Activated naive CD4-positive, alpha-beta T cell treated with anti-CD3 and anti-CD28 coated beads, Interleukin-2, amount 10 ng/mL, durations not matched to agents 7 days and 5 days (primary cell): Measurements from ENCODE around the gene CDC27.
"Not testable (repeated sequence)": the region's sequence is repeated elsewhere in the genome, so short reads cannot be mapped to it uniquely, and the experiment has no call there.

Source experiments
- CTCF ChIA-PET: fragments of 350-600 bp; sonication (Branson Sonifier 250); formaldehyde crosslinking; loops from one replicate; lab custom pipeline; 2021; ENCODE audit warnings: antibody characterized with exemption; lab: Charles Lee
- DNase-seq: peaks from one replicate; pipeline ENCODE4 v3.0.0-alpha.2; 2020
- H3K27ac Mint-ChIP-seq: one replicate; pipeline ENCODE4 v1.8.0; 2021; ENCODE audit warnings: mild to moderate bottlenecking, moderate library complexity, mixed read lengths
- H3K27me3 Mint-ChIP-seq: one replicate; pipeline ENCODE4 v1.8.0; 2021; ENCODE audit warnings: mild to moderate bottlenecking, mixed read lengths
- H3K36me3 Mint-ChIP-seq: one replicate; pipeline ENCODE4 v1.8.0; 2021; ENCODE audit warnings: mixed read lengths
- H3K4me1 Mint-ChIP-seq: one replicate; pipeline ENCODE4 v1.8.0; 2021; ENCODE audit warnings: mixed read lengths
- H3K4me3 Mint-ChIP-seq: one replicate; pipeline ENCODE4 v1.8.0; 2021; ENCODE audit warnings: mild to moderate bottlenecking, moderate library complexity, mixed read lengths
- H3K9me3 Mint-ChIP-seq: one replicate; pipeline ENCODE4 v1.8.0; 2021; ENCODE audit warnings: mixed read lengths

The CDC27 gene

GRCh38 chr17:47193931-47194511, 4.9 kb upstream of the CDC27 start:
- H3K4me3 Mint-ChIP-seq, result no peak overlapping the region
- peaks cover 4% of the 10 kb centered on the region for H3K27me3 Mint-ChIP-seq
- peaks cover 26% of the 10 kb centered on the region for H3K4me1 Mint-ChIP-seq
- no peaks in the 10 kb centered on the region for H3K9me3 Mint-ChIP-seq
- DNase-seq, result no peak
- no peaks in the 10 kb centered on the region for H3K36me3 Mint-ChIP-seq
- CTCF ChIA-PET, result no interaction called here
- H3K27ac Mint-ChIP-seq, result no peak overlapping the region

GRCh38 chr17:47192554-47192953, 3.5 kb upstream of the CDC27 start:
- Mint-ChIP-seq H3K9me3 (no peaks in the 10 kb centered on the region), H3K27ac (no peak overlapping the region), H3K4me1 (peaks cover 33% of the 10 kb centered on the region), H3K36me3 (peaks cover 6% of the 10 kb centered on the region), H3K27me3 (peaks cover 4% of the 10 kb centered on the region), H3K4me3 (no peak overlapping the region)
- CTCF ChIA-PET, result no interaction called here
- DNase-seq, result no peak

DNA sequence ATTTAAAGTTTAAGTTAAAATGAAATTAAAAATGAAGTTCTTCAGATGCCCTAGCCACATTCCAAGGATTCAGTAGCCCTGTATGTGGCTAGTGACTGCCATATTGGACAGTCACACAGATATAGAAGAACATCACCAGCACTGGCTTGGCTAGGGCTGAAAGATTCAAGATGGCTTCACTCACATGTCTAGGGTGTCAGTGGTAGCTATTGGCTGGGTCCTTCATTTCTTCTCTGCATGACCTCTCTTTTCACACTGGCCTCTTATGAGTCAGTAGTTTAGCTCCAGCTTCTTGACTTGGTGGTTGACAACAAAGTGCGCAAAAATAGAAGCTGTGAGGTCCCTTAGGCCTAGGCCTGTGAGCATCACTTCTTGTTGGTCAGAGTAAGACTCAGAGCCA, 1.7 kb upstream of the CDC27 start:
- Mint-ChIP-seq H3K27ac (no peak overlapping the region), H3K4me3 (no peak overlapping the region), H3K4me1 (peaks cover 45% of the 10 kb centered on the region), H3K27me3 (no peaks in the 10 kb centered on the region), H3K36me3 (peaks cover 16% of the 10 kb centered on the region), H3K9me3 (no peaks in the 10 kb centered on the region)
- no peak for DNase-seq
- CTCF ChIA-PET, result interaction anchor here (1.0 kb wide), 1 partner anchor 10 kb away, joined by 3 read pairs; no protein-coding TSS in a partner anchor

DNA sequence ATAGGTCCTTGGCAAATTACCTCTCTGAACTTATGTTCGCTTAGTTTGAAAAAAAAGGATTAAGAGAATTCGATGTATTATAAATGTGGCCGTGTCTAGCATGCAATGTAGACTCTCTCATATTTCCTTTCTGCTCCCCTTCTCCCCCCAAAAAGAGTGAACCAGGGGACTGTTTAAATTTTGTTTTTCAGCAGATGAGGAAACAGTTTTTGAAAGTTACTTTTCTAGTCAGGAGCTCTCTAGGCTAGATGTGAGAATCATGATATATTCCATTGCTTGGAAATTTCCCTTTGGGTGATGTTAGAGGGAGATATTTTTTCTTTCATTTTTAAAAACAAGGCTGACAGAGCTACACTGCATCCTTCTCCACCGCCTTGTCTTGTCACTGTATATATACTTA, 1.1 kb upstream of the CDC27 start:
- Mint-ChIP-seq H3K4me1 (peaks cover 48% of the 10 kb centered on the region), H3K36me3 (peaks cover 17% of the 10 kb centered on the region), H3K27me3 (no peaks in the 10 kb centered on the region), H3K9me3 (no peaks in the 10 kb centered on the region), H3K27ac (peak overlapping the region; percentile 95), H3K4me3 (peak overlapping the region; percentile 97)
- DNase-seq, result no peak
- CTCF ChIA-PET, result interaction anchor here (1.0 to 1.6 kb wide), 4 partner anchors 11 to 126 kb away, joined by 3 to 6 read pairs (median 4); no protein-coding TSS in a partner anchor

DNA sequence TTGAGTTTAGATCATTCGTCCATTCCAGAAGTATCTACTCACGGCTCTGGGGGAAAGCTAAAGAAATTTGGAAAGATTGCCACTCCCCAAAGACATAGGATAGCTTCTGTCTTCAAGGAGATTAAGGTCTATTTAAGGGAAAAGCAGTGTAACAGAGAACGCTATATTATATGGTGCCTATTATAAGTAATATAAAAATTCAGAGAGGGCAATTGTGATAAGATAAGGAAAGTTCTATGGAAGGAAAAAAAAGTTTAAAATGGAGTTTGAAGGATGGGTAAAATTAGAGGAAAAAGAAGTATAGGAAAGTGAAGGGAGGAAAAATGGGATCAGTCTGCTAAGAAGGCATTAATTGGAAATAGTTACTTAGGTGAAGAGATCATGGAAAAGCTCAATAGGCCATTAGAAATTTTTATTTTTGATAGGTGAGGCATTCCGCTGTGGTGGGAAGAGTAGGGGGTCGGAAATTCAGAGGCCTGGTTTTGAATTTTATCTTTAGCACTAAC, 690 bp upstream of the CDC27 start:
- CTCF ChIA-PET, result interaction anchor here (1.0 to 1.6 kb wide), 4 partner anchors 11 to 126 kb away, joined by 3 to 6 read pairs (median 4); no protein-coding TSS in a partner anchor
- no peak for DNase-seq
- Mint-ChIP-seq H3K27me3 (no peaks in the 10 kb centered on the region), H3K36me3 (peaks cover 18% of the 10 kb centered on the region), H3K27ac (peak overlapping the region; percentile 95), H3K4me1 (peaks cover 49% of the 10 kb centered on the region), H3K4me3 (peak overlapping the region; percentile 97), H3K9me3 (no peaks in the 10 kb centered on the region)

DNA sequence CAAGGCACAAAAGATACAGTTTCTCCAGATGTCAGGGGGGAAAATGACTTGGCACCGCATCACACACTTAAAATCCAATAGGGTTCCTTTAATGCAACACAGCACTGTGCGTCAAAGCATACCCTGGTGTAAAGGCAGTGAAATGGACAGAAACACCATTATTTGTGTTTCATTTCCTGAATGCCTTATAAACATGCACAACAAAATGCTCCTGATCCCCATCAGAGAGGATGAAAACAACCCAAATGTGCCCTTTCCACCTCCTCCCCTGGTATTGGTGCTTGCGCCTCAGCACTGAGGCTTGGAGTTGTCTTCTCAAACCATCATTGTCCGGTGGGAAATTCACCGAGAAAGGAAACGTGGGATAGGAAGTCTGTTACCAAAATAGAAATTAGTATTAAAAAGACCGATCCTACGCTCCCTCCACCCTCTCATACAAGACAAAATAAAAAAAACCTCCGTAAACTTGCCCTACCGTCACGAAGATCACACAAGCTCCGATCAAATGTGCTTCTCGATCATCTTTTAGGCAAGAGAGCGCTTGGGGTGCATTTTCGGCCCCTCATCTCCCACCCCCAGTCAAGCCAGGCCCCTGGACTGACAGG, 722 bp downstream of the CDC27 start:
- peaks cover 54% of the 10 kb centered on the region for H3K4me1 Mint-ChIP-seq
- peak overlapping the region; percentile 97 for H3K4me3 Mint-ChIP-seq
- peak overlapping the region; percentile 95 for H3K27ac Mint-ChIP-seq
- peak; percentile 34 for DNase-seq
- CTCF ChIA-PET, result interaction anchor here (1.6 kb wide), 1 partner anchor 127 kb away, joined by 6 read pairs; no protein-coding TSS in a partner anchor
- no peaks in the 10 kb centered on the region for H3K9me3 Mint-ChIP-seq
- no peaks in the 10 kb centered on the region for H3K27me3 Mint-ChIP-seq
- peaks cover 19% of the 10 kb centered on the region for H3K36me3 Mint-ChIP-seq

- DNase-seq, result no peak
- Mint-ChIP-seq H3K9me3 (no peaks in the 10 kb centered on the region), H3K36me3 (peaks cover 28% of the 10 kb centered on the region), H3K27ac (no peak overlapping the region), H3K27me3 (no peaks in the 10 kb centered on the region), H3K4me3 (no peak overlapping the region), H3K4me1 (peaks cover 54% of the 10 kb centered on the region)
- CTCF ChIA-PET, result interaction anchor here (1.1 to 1.3 kb wide), 2 partner anchors 16 to 131 kb away, joined by 3 read pairs; no protein-coding TSS in a partner anchor
Observed at GRCh38 chr17:47184681-47185080, 4.4 kb downstream of the CDC27 start.

DNA sequence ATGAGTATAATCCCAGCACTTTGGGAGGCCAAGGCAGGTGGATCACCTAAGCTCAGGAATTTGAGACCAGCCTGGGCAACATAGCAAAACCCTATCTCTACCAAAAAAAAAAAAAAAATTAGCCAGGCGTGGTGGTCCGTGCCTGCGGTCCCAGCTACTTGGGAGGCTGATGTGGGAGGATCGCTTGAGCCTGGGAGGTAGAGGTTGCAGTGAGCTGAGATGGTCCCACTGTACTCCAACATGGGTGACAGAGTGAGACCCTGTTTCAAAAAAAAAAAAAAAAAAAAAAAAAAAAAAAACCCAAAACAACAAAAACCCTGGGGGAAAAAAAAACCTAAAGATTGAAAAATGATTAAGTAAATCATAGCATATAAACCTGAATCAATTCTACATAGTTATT, 8.1 kb downstream of the CDC27 start:
- H3K9me3 Mint-ChIP-seq, H3K4me3 Mint-ChIP-seq, H3K27ac Mint-ChIP-seq, H3K27me3 Mint-ChIP-seq, DNase-seq, CTCF ChIA-PET: not testable (repeated sequence)
- Mint-ChIP-seq H3K36me3 (peaks cover 37% of the 10 kb centered on the region), H3K4me1 (peaks cover 45% of the 10 kb centered on the region)

GRCh38 chr17:47180337-47180736, 8.8 kb downstream of the CDC27 start:
- H3K9me3 Mint-ChIP-seq, result no peaks in the 10 kb centered on the region
- peaks cover 36% of the 10 kb centered on the region for H3K36me3 Mint-ChIP-seq
- H3K4me1 Mint-ChIP-seq, result peaks cover 41% of the 10 kb centered on the region
- no peak for DNase-seq
- H3K27ac Mint-ChIP-seq, result no peak overlapping the region
- CTCF ChIA-PET, result no interaction called here
- H3K27me3 Mint-ChIP-seq, result no peaks in the 10 kb centered on the region
- no peak overlapping the region for H3K4me3 Mint-ChIP-seq

- Mint-ChIP-seq H3K36me3 (peaks cover 40% of the 10 kb centered on the region), H3K9me3 (no peaks in the 10 kb centered on the region), H3K4me1 (peaks cover 45% of the 10 kb centered on the region), H3K27me3 (no peaks in the 10 kb centered on the region), H3K27ac (no peak overlapping the region), H3K4me3 (no peak overlapping the region)
- DNase-seq, result no peak
- CTCF ChIA-PET, result no interaction called here
Observed at GRCh38 chr17:47179141-47179540, 10.0 kb downstream of the CDC27 start.

GRCh38 chr17:47177261-47177660, 11.8 kb downstream of the CDC27 start:
- Mint-ChIP-seq H3K27ac (no peak overlapping the region), H3K36me3 (peaks cover 42% of the 10 kb centered on the region), H3K27me3 (no peaks in the 10 kb centered on the region), H3K9me3 (no peaks in the 10 kb centered on the region), H3K4me3 (no peak overlapping the region), H3K4me1 (peaks cover 42% of the 10 kb centered on the region)
- DNase-seq, result no peak
- CTCF ChIA-PET, result no interaction called here

GRCh38 chr17:47176389-47176826, 12.7 kb downstream of the CDC27 start:
- H3K4me1 Mint-ChIP-seq, result peaks cover 36% of the 10 kb centered on the region
- no peak overlapping the region for H3K27ac Mint-ChIP-seq
- H3K27me3 Mint-ChIP-seq, result no peaks in the 10 kb centered on the region
- CTCF ChIA-PET, result no interaction called here
- no peaks in the 10 kb centered on the region for H3K9me3 Mint-ChIP-seq
- H3K4me3 Mint-ChIP-seq, result no peak overlapping the region
- H3K36me3 Mint-ChIP-seq, result peaks cover 38% of the 10 kb centered on the region
- DNase-seq, result no peak

DNA sequence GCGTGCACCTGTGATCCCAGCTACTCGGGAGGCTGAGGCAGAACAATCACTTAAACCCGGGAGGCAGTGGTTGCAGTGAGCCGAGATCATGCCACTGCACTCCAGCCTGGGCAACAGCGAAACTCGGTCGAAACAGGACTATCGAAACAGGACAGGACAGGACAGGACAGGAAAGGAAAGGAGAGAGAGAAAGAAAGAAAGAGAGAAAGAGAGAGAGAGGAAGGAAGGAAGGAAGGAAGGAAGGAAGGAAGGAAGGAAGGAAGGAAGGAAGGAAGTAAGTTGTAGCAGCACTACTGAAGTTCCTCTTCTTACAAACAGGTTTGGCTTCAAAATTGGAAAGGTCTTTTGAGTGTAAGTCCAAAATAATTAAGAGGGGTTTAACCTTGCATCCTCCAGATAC, 14.3 kb downstream of the CDC27 start:
- H3K36me3 Mint-ChIP-seq, result peaks cover 42% of the 10 kb centered on the region
- H3K27ac Mint-ChIP-seq, result peak overlapping the region; percentile 49
- H3K4me3 Mint-ChIP-seq, result not testable (repeated sequence)

DNA sequence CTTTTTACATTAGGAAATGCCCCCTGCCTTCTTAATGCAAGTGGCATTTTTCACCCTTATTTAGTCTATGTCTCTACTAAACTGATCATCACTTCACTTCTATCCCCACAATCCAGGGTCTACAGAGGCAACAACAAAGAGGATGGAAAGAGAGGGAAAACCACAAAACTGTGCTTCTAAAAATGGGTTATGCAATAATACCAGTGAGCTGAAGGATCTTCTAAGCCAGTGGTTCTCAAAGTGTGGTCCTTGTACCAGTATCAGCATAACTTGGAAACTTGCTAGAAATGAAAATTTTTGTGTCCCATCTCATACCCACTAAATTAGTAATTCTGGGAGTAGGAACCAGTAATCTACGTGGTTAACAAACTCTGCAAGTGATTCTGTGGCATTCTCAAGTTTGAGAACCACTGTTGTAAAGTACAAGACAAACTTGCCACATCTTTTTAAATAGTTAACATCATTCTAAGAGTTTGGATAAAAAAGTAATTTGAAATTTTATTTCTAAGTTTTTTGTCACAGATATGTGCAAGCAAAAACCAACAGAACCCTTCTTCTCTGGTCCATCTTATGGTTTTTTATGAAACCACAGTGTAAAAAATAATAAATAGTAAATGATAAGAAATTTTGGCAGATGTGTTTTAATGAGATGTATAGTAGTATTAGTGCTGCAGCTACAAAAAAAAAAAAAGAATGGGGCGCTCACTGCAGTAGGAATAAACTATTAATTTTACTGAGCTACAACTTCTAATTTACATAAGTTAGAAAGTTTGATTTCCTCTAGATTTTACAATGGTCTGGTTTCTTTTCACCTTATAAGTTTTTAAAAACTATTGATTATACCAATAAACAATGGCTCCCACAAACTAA, 16.2 kb downstream of the CDC27 start:
- Mint-ChIP-seq H3K27me3 (no peaks in the 10 kb centered on the region), H3K36me3 (peaks cover 45% of the 10 kb centered on the region), H3K27ac (no peak overlapping the region), H3K9me3 (no peaks in the 10 kb centered on the region), H3K4me1 (peaks cover 31% of the 10 kb centered on the region), H3K4me3 (no peak overlapping the region)
- DNase-seq, result no peak
- CTCF ChIA-PET, result interaction anchor here (0.6 kb wide), 1 partner anchor 146 kb away, joined by 3 read pairs; no protein-coding TSS in a partner anchor

More for the DNA sequence above, 14.3 kb downstream of the CDC27 start:
- DNase-seq, H3K27me3 Mint-ChIP-seq, H3K9me3 Mint-ChIP-seq, CTCF ChIA-PET: not testable (repeated sequence)
- H3K4me1 Mint-ChIP-seq, result peaks cover 35% of the 10 kb centered on the region
